ENCODE data around the gene NTSR2.

Gene NTSR2

DNA sequence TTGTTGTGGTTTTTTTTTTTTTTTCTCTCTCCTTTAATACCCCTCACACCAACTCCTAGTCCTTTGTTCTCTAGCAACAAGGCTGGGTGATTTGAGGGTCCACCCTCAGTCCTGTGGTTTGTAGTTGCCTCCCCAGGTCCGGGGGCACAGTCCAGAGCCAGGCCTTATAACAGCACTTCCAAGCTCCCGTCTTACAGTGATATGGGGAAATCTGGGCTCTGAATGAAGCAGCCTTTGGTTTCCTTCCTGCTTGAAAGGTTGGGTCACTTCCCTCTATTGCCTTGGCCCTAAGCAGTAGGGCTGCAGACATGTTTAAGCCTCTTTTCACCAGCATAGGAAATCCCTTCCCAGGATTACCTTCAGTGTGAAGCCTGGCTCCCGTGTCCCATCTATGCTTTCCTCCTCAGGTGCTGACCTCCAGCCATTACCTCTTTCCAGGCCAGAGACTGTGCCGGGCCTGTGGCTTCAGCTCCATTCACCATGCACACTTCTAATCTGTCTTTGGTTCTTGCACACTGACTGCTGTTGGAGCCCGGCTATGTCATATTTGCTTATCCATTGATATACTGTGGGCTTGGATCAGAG lies 21.2 kb upstream of the NTSR2 start:
- no peak for DNase-seq
- in situ Hi-C loops (cut with HindIII; ENCODE audit: low pct_ligation_motif_present, low sequenced_read_pairs): no loop called here
- H3K27ac ChIP-seq: no peak overlapping the region
- H3K36me3 ChIP-seq (replicated peaks): no peaks in the 10 kb centered on the region
- H3K4me3 ChIP-seq (ENCODE audit: low read depth, low read length): no peak overlapping the region
- no peaks in the 10 kb centered on the region for H3K27me3 ChIP-seq (replicated peaks)
- TF ChIP-seq CTCF (IDR thresholded peaks at IDR 0.05; ENCODE audit: low read depth, low read length, missing control alignments): no peak

GRCh38 chr2:11688222-11689069 lies 18.5 kb upstream of the NTSR2 start:
- peak; percentile 93 for TF ChIP-seq CTCF (IDR thresholded peaks at IDR 0.05; ENCODE audit: low read depth, low read length, missing control alignments)
- peak; percentile 80 for DNase-seq
- in situ Hi-C loops (cut with HindIII; ENCODE audit: low pct_ligation_motif_present, low sequenced_read_pairs): no loop called here
- H3K4me3 ChIP-seq (ENCODE audit: low read depth, low read length): peak overlapping the region; percentile 31
- peaks cover 7% of the 10 kb centered on the region for H3K27me3 ChIP-seq (replicated peaks)
- no peak overlapping the region for H3K27ac ChIP-seq
- no peaks in the 10 kb centered on the region for H3K36me3 ChIP-seq (replicated peaks)

- H3K4me3 ChIP-seq (ENCODE audit: low read depth, low read length): no peak overlapping the region
- no peak for TF ChIP-seq CTCF (IDR thresholded peaks at IDR 0.05; ENCODE audit: low read depth, low read length, missing control alignments)
- in situ Hi-C loops (cut with HindIII; ENCODE audit: low pct_ligation_motif_present, low sequenced_read_pairs): no loop called here
These were observed 17.7 kb upstream of the NTSR2 start for GRCh38 chr2:11687736-11688135.

GRCh38 chr2:11685906-11686470 lies 16.0 kb upstream of the NTSR2 start:
- no peak for TF ChIP-seq CTCF (IDR thresholded peaks at IDR 0.05; ENCODE audit: low read depth, low read length, missing control alignments)
- H3K4me3 ChIP-seq (ENCODE audit: low read depth, low read length): no peak overlapping the region

More at GRCh38 chr2:11687736-11688135, 17.7 kb upstream of the NTSR2 start:
- Histone ChIP-seq H3K27me3 (replicated peaks) (peaks cover 7% of the 10 kb centered on the region), H3K27ac (no peak overlapping the region), H3K36me3 (replicated peaks) (no peaks in the 10 kb centered on the region)
- DNase-seq: no peak

DNA sequence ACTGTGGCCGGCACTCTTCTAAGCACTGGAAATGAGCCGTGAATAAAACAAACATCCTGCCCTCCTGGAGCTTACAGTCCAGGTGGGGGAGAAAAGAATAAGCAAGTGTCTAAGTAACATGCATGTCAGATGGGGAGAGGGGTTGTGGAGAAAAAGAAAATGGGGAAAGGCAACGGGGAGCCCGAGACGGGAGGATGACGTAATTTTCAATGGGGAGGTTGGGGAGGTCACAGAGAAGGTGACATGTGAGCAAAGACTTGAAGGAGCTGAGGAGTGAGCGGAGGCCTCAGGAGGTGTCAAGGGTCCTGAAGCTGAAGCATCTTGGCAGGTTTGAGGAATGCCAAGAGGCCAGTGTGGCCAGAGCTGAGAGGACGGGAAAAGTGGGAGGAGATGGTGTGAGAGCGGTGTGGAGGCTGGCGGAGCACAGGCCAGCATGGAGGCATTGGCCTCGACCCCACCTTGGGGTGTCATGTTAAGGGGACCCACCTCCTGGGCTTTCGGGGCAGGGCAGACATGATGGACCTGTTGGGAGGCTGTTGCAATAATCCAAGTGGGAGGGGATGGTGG lies 15.0 kb upstream of the NTSR2 start:
- TF ChIP-seq CTCF (IDR thresholded peaks at IDR 0.05; ENCODE audit: low read depth, low read length, missing control alignments): no peak
- no peak for DNase-seq
- Histone ChIP-seq H3K36me3 (replicated peaks) (no peaks in the 10 kb centered on the region), H3K4me3 (ENCODE audit: low read depth, low read length) (no peak overlapping the region), H3K27me3 (replicated peaks) (peaks cover 7% of the 10 kb centered on the region), H3K27ac (no peak overlapping the region)
- in situ Hi-C loops (cut with HindIII; ENCODE audit: low pct_ligation_motif_present, low sequenced_read_pairs): no loop called here

More at GRCh38 chr2:11685906-11686470, 16.0 kb upstream of the NTSR2 start:
- DNase-seq: no peak
- Histone ChIP-seq H3K27ac (no peak overlapping the region), H3K27me3 (replicated peaks) (peaks cover 7% of the 10 kb centered on the region), H3K36me3 (replicated peaks) (no peaks in the 10 kb centered on the region)
- in situ Hi-C loops (cut with HindIII; ENCODE audit: low pct_ligation_motif_present, low sequenced_read_pairs): no loop called here
